HL-60 (cell line): ENCODE data around the gene FOXJ3.

Experiments used
- GABPA ChIP-seq: IDR thresholded peaks from 2 replicates; pipeline ENCODE4 v1.6.1; 2012; ENCODE audit warnings: low read depth
- POLR2AphosphoS5 ChIP-seq: IDR thresholded peaks from 2 replicates; pipeline ENCODE4 v1.6.1; 2012; ENCODE audit warnings: low read depth
- SPI1 ChIP-seq: IDR thresholded peaks from 2 replicates; pipeline ENCODE4 v1.6.1; 2012; ENCODE audit warnings: low read depth, mild to moderate bottlenecking, borderline replicate concordance
- TF ChIP-seq, protein P1 (sequence below): IDR thresholded peaks from 2 replicates; pipeline ENCODE4 v1.6.1; 2012; ENCODE audit warnings: low read depth; ENCODE audit not compliant: insufficient replicate concordance
- TF ChIP-seq, protein P2 (sequence below): IDR thresholded peaks from one replicate; pipeline ENCODE4 v1.5.1; 2011; ENCODE audit warnings: low read length, control low read depth, inconsistent platforms; ENCODE audit not compliant: insufficient read depth

DNA sequence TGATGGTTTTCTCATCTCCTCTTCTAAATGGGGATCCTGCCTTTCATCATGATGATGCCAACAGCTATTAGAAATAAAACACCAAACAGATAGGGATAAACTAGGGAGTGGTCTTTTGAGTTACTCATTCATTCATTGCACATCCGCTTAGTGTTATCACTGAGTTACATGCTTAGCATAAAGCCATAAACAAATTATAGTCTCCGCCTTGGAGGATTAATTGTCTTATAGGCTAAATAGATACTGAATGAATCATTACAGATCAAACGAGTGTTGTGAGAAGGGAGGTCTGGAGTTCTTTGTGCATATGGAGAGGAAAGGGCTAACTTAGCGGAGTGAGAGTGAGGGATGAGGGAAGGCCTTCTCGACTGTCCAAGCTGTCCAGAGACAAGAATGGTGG lies 201.6 kb downstream of the FOXJ3 start:
- TF ChIP-seq, protein P1, sequence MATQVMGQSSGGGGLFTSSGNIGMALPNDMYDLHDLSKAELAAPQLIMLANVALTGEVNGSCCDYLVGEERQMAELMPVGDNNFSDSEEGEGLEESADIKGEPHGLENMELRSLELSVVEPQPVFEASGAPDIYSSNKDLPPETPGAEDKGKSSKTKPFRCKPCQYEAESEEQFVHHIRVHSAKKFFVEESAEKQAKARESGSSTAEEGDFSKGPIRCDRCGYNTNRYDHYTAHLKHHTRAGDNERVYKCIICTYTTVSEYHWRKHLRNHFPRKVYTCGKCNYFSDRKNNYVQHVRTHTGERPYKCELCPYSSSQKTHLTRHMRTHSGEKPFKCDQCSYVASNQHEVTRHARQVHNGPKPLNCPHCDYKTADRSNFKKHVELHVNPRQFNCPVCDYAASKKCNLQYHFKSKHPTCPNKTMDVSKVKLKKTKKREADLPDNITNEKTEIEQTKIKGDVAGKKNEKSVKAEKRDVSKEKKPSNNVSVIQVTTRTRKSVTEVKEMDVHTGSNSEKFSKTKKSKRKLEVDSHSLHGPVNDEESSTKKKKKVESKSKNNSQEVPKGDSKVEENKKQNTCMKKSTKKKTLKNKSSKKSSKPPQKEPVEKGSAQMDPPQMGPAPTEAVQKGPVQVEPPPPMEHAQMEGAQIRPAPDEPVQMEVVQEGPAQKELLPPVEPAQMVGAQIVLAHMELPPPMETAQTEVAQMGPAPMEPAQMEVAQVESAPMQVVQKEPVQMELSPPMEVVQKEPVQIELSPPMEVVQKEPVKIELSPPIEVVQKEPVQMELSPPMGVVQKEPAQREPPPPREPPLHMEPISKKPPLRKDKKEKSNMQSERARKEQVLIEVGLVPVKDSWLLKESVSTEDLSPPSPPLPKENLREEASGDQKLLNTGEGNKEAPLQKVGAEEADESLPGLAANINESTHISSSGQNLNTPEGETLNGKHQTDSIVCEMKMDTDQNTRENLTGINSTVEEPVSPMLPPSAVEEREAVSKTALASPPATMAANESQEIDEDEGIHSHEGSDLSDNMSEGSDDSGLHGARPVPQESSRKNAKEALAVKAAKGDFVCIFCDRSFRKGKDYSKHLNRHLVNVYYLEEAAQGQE = no peak
- no peak for TF ChIP-seq GABPA
- TF ChIP-seq, protein P2, sequence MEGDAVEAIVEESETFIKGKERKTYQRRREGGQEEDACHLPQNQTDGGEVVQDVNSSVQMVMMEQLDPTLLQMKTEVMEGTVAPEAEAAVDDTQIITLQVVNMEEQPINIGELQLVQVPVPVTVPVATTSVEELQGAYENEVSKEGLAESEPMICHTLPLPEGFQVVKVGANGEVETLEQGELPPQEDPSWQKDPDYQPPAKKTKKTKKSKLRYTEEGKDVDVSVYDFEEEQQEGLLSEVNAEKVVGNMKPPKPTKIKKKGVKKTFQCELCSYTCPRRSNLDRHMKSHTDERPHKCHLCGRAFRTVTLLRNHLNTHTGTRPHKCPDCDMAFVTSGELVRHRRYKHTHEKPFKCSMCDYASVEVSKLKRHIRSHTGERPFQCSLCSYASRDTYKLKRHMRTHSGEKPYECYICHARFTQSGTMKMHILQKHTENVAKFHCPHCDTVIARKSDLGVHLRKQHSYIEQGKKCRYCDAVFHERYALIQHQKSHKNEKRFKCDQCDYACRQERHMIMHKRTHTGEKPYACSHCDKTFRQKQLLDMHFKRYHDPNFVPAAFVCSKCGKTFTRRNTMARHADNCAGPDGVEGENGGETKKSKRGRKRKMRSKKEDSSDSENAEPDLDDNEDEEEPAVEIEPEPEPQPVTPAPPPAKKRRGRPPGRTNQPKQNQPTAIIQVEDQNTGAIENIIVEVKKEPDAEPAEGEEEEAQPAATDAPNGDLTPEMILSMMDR = no peak
- no peak for TF ChIP-seq POLR2AphosphoS5
- TF ChIP-seq SPI1 = no peak
